ENCODE measurements around the gene MICALL1.

MICALL1 gene, protein sequence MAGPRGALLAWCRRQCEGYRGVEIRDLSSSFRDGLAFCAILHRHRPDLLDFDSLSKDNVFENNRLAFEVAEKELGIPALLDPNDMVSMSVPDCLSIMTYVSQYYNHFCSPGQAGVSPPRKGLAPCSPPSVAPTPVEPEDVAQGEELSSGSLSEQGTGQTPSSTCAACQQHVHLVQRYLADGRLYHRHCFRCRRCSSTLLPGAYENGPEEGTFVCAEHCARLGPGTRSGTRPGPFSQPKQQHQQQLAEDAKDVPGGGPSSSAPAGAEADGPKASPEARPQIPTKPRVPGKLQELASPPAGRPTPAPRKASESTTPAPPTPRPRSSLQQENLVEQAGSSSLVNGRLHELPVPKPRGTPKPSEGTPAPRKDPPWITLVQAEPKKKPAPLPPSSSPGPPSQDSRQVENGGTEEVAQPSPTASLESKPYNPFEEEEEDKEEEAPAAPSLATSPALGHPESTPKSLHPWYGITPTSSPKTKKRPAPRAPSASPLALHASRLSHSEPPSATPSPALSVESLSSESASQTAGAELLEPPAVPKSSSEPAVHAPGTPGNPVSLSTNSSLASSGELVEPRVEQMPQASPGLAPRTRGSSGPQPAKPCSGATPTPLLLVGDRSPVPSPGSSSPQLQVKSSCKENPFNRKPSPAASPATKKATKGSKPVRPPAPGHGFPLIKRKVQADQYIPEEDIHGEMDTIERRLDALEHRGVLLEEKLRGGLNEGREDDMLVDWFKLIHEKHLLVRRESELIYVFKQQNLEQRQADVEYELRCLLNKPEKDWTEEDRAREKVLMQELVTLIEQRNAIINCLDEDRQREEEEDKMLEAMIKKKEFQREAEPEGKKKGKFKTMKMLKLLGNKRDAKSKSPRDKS

DNA sequence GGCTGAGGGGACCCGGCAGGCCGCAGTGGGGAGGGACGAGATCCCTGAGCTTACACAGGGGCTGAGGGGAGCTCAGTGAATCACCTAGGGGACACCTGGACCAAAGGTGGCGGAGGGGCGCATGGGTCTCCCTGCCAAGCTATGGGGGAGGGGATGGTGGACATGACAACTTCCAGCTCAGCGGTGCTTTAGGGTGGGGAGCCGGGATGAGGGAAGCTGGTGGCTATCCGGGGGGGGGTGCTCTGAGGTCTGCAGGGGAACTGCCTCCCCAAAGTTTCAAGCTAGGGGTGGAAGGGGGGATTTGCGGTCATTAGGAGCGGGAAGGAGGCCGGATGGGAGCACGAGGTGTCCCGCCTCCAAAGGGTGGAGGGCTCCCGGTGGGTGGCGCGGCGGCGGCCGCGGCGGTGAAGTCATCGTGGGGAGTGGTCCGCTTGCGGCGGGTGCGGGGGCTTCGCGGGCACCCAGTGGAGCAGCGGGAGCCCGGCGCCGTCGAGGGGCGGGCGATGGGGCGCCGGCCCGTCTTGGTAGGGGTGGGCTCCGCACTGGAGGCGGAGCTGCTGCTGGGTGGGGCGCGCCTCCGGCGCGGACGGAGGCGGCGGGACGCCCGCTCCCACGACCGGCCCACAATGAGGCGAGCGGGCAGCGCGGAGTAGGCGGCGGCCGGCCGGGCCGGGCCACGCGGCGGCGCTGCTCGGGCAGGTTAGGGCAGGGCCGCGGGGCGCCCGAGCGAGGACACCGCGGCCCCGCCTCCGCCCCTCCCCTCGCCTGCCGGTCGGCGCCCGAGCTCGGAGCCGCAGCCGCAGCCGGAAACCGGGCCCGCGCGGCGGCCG, at the start of gene MICALL1:
MICALL1 (plus strand) TSS at position 764 of the 830 bp plus-strand sequence. CDS start 126 bp downstream, outside the sequence.
- FAIRE-seq = no peak

DNA sequence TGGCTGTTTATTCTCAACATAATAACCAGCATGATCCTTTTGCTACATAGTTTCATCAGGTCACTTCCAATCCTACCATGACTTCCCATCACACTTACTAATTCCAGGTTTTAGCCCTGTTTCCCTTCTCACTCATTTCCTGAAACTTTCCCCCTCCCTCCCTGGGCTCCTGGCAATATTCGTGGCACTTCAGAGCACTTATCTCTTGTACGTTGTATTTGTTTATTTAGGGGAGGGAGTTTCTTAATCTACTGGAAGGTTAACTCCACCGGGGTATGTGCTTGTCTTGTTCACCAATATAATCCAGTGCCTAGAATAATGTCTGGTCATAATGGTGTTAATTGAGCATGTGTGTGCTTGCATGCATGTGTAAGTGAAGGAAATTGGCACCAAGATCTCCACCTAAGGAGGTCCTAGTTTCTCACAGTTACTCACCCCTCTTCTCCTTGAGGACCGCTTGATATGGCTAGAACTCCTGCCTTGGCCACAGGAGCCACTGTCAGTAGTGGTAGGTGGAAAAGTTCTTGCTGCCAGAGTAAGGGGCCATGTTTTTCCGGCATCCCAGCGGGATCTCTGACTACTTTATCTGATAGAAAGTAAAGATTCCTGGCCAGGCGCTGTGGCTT, 45.2 kb upstream of the MICALL1 start:
- no peak for FAIRE-seq

DNA sequence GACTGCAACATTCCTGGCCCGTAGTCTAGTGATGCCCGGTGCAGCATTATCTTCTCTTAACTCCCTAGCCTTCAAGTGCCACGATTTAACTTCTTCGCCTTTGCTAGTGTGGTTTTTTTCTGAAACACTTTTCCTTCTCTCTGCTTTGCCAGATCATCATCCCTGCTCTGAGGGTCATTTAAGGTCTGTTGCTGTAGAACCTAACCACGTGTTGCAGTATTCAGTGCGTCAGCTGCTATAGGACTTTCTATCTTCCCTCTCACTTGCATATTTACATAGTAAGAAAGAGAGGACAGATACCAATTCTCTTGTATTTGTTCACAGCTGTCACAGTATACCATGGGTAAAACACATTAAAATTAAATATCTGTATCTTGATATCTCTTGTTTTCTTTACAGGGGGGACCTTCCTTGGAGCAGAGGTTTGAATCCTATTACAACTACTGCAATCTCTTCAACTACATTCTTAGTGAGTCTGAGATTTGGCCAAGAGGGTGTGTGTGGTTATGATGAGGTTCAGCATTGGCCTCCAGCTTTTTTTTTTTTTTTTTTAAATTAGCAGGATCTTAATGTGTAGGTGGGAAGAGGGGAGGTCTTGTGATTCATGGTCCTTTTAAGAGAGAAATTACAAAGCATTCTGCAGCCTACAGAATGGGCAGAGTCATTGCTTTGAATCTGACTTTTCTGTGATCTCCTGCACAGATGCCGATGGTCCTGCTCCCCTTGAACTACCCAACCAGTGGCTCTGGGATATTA, 43.3 kb upstream of the MICALL1 start:
- no peak for FAIRE-seq

DNA sequence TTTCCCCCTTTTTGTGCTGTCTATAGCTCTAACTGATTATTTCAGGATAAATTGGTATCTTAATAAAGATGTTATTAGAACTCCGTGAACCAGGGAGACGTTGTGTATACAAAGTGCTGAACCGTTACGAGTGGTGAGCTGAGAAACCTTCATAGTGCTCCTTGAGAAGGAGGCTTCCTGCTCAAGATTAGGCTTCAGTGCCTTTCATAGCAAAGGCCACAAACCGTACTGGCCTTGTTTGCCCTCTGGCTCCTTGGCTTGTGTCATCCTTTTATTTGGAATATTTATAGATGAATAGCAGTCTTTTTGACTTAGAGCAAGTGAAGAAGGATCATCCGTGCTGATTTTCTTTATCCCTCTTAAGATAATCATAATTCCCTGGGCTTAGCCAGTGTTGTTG, 40.6 kb upstream of the MICALL1 start:
- no peak for FAIRE-seq

DNA sequence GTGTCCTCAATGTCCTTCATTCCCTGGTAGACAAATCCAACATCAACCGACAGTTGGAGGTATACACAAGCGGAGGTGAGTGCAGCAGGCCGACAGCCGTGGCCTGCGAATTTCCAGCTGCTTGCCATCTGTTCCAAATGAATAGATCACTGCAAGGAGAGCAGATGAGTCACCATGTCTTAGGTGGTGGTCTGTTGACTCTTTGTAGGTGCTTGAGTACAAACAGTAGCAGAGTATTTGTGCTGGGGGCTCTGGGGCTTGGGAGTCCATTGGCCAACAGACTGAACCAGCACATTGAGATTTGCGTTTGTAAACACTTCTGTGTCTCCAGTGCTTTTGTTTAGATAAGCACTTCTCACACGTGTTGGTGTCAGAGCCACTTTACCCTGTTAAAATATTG, 35.8 kb upstream of the MICALL1 start:
- no peak for FAIRE-seq

- no peak for FAIRE-seq
These were observed 25.2 kb upstream of the MICALL1 start for GRCh38 chr22:37880668-37881440.

- no peak for FAIRE-seq
These were observed 21.7 kb upstream of the MICALL1 start for GRCh38 chr22:37884420-37884819.

GRCh38 chr22:37887584-37888378, 18.3 kb upstream of the MICALL1 start:
- FAIRE-seq = no peak

DNA sequence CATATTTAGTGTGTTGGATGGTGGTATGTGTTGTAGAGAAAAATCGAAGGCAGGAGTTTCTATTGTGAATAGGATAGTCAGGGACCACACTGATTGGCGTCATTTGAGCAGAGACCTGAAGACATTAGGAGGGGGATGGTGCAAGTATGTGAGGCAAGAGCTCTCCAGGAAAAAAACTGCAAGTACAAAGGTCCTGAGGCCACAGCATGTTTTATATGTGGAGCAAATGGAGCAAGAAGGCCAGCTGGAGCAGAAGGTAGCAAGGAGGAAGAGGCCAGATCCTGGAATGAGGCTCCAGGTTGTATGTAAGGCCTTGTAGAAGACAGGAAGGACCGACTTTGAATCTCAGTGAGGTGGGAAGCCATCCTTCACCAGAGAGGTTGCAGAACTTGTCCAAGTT, 14.2 kb upstream of the MICALL1 start:
- FAIRE-seq = no peak

DNA sequence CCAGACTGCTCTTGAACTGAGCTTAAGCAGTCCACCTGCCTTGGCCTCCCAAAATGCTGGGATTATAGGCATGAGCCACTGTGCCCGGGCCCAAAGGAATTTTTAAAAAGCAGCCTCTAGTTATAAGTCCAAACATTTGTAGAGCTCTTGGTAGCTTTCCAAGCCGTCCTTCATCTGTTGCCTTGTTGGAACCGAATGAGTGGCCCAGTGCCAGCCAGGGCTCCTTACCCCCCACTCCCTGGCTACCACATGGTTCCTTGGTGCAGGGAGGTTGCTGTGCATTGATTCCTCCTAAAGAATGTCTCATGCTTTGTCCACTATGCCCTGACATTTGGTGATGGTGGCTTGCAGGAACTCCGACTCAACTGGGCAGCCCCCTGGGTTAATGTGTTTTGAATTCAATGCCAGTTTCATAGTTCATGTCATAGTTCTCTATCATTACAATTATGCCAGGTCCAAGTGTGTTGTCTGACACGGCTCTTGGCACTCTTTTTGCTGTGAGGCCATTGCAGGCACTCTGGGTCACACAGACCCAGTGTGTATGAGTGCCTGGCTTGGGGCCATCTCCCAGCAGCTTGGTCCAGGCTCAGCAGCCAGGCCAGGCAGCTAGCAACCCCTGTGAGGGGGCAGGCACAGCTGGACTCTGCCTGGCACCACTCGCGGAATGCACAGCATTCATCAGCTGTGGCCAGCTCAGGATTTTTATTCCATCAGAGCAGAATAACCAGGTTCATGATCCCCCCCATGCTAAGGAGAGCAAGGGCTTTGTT, 13.3 kb upstream of the MICALL1 start:
- no peak for FAIRE-seq

DNA sequence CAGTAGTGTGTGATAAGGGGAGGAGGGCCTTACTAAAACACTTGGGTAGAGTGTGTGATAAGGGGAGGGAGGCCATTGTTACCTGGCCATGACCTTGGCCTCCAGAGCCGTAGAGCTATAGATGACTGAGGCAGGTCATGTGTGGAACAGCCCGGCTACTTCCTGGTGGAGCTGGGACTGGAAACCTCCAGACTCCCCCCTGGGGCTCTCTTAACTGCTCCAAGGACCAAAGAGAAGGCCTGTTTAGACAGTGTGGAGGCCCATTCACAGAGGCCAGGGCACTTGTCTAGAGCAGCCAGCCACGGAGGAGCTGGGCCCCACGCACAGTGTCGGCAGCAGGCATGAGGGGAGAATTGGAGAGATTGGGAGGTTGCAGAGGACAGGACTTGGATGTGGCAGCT, 12.5 kb upstream of the MICALL1 start:
- no peak for FAIRE-seq

DNA sequence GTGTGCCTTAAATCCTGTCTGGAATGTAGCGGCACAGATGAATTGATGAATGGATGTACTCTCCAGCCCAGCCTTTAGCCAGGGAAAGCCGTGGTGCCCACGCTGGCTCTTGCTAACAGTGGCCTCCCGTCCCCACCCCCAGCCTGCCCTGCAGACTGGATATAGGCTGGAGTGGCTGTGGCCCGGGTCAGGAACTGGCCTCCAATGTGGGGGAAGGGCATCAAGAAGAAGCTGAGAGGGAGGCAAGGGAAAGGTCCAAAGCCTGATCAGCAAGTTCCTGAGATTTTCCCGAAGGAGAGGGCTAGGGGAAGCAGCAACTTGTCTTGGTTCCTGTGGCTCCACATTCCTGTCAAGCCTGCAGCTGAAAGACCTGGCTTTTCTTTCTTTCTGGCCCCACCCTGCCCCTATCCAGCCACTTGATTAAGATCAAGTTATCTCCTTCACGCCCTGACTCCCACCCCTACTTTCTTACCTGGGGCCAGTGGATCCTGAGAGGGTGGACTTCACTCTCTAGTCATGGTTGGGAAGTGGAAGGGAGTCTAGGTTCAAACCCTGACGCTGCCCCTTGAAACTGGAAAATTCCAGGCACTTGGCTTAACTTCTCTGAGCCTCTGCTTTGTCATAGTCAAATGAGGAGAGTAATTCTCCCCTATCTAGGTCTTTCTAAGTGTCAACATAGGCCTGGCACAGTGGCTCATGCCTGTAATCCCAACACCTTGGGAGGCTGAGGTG, 11.0 kb upstream of the MICALL1 start:
- FAIRE-seq = no peak

- no peak for FAIRE-seq
These were observed 9.9 kb upstream of the MICALL1 start for GRCh38 chr22:37896181-37896592.

DNA sequence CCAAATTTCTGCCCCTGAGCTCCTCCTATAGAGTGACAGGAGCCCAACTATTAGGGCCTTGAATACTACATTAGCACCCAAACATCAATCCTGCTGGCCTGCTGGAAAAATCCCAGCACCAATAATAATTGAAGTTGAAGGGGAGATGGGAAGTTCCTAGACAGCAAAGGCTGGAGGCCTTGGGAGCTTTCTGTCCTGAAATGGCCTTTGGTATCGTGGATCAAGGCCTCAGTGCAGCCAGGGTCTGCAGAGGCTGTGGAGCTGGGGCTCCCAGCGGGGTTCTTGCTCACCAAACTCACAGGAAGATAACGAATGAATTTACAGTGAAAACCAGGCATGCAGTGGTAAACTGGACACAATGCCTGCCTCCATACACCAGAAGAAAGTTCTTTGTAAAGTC, 9.2 kb upstream of the MICALL1 start:
- no peak for FAIRE-seq

- no peak for FAIRE-seq
These were observed 8.3 kb upstream of the MICALL1 start for GRCh38 chr22:37897807-37898206.

DNA sequence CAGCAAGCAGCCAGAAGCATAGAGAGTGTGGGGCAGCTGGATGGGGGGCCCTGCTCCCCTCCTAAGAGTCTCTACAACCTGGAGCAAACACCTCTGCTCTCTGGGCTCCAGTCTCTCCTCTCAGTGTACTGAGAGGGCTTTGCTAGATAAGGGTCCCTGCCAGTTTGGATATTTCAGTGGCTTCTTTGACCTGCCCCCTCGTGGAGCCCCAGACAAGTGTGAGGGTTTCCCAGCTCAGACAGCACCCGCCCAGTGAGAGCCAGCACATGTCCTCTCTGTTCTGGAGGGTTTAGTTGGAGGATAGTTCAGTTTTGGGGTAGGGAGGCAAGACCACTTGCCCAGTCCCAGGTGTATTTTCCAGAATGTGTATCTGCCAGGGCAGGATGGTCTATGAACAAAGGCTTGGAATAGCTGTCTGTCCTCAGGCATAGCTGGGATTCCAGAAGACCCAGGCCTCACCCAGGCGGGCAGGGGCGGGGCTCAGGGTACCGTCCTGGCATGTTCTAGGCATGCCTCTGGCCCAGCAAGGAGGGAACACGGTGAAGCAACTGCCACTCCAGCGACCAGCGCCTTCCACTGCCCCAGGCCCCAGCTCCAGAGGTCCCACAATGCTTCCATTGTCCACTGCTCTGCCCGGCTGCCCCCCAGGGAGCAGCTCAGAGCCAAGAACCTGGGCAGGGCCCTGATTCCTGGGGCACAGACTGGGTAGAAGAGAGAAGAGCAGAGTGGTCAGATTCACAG, 7.5 kb upstream of the MICALL1 start:
- no peak for FAIRE-seq

- no peak for FAIRE-seq
These were observed 1.2 kb upstream of the MICALL1 start for GRCh38 chr22:37904572-37905533.

Measured in A204.1 (cell line).